GM12864 (cell line): ENCODE measurements around the gene PRDM13.

ENCODE experiments used
- DNase-seq: peaks from one replicate; pipeline ENCODE4 v3.0.0-alpha.2; 2011; ENCODE audit warnings: low read depth
- H3K4me3 ChIP-seq: 2 replicates; pipeline ENCODE4 v1.5.1; 2011; ENCODE audit warnings: mild to moderate bottlenecking, low read depth, low read length, control low read depth
- TF ChIP-seq, protein P1 (sequence below): IDR thresholded peaks from 2 replicates; pipeline ENCODE4 v1.5.1; 2011; ENCODE audit warnings: low read depth, mild to moderate bottlenecking, moderate library complexity, low read length, control low read depth, inconsistent platforms; ENCODE audit errors: missing control alignments

Gene PRDM13

DNA sequence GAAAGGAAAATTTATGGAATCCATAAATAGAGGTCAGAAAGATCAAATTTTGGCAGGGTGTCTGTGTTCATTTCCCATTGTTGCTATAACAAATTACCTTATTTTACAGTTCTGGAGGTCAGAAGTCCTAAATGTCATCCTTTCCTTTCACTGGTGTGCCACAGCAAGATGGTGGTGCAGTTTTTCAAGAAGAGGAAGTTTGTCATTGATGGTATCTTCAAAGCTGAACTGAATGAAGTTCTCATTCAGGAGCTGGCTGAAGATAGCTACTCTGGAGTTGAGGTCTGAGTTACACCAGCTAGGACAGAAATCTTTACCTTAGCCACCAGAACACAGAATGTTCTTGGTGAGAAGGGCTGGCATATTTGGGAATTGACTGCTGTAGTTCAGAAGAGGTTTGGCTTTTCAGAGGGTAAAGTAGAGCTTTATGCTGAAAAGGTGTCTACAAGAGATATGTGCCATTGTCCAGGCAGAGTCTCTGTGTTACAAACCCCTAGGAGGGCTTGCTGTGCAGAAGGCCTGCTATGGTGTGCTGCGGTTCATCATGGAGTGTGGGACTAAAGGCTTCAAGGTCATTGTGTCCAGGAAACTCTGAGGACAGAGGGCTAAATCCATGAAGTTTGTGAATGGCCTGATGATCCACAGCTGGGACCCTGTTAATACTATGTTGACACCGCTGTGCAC lies 30.9 kb upstream of the PRDM13 start:
- no peak for DNase-seq
- H3K4me3 ChIP-seq, result no peak overlapping the region
- TF ChIP-seq, protein P1, sequence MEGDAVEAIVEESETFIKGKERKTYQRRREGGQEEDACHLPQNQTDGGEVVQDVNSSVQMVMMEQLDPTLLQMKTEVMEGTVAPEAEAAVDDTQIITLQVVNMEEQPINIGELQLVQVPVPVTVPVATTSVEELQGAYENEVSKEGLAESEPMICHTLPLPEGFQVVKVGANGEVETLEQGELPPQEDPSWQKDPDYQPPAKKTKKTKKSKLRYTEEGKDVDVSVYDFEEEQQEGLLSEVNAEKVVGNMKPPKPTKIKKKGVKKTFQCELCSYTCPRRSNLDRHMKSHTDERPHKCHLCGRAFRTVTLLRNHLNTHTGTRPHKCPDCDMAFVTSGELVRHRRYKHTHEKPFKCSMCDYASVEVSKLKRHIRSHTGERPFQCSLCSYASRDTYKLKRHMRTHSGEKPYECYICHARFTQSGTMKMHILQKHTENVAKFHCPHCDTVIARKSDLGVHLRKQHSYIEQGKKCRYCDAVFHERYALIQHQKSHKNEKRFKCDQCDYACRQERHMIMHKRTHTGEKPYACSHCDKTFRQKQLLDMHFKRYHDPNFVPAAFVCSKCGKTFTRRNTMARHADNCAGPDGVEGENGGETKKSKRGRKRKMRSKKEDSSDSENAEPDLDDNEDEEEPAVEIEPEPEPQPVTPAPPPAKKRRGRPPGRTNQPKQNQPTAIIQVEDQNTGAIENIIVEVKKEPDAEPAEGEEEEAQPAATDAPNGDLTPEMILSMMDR, result no peak

DNA sequence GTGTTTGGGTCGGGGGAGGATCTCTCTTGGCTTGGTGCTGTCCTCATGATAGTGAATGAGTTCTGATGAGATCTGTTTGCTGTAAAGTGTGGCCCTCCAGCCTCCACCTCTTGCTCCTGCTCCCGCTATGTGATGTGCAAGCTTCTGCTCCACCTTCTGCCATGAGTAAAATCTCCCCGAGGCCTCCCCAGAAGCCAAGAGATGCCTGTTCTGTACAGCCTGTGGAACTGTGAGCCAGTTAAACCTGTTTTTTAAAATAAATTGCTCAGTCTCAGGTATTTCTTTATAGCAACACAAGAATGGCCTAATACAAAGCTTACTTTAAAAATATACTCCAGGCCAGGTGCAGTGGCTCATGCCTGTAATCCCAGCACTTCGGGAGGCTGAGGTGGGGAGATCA lies 26.9 kb upstream of the PRDM13 start:
- DNase-seq, result no peak
- TF ChIP-seq, protein P1, result no peak
- H3K4me3 ChIP-seq, result no peak overlapping the region

DNA sequence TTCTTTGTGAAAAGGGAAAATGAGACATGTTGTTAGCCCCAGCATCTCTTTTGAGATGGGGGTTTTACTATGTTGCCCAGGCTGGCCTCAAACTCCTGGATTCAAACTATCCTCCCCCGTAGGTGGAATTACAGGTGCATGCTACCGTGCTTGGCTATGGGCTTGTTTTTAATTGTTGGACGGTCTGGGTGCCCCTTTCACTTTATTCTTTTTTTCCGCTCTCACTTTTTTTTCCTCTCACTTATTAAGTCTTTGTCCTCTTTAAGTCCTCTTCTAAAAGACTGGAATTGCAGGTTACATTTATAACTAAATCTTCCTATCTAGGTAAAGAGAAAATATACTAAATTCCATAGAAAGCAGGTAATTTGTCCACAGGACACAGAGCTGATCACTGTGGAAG lies 18.8 kb upstream of the PRDM13 start:
- TF ChIP-seq, protein P1, result no peak

DNA sequence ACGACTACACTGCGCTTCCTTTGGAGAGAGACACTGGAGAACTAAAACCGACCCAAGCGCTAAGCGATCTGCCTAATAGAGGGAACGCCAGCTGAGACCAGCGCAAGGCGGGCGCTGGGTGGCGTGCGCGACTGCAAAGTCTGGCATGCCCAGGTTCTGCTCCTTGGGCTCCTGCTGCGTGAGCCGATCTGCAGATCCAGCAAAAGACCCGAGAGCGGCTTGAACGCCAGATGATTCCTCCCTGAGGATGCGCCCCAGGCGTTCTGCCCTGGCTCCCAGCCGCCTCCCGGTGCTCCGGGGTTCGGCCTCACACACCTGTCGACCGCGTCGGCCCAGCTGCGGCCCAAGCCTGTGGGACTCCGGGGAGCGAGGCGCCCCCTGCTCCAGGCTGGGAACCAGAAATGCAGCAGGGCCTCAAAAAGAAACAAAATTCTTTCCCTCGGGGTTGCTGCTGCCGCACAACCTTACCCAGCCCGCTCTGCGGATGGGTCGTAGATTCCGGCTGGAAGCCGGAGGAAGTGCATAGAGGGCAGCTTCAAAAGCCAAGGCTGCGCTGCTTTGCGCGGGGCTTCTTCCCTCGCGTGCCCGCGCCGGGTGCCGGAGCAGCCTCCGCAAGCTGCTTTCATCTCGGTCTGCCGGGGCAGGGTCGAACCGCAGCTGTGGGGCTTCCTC lies 17.9 kb upstream of the PRDM13 start:
- TF ChIP-seq, protein P1, result peak; percentile 84
- H3K4me3 ChIP-seq, result peak overlapping the region; percentile 42
- DNase-seq, result no peak

More for the DNA sequence above, 18.8 kb upstream of the PRDM13 start:
- DNase-seq, result no peak
- H3K4me3 ChIP-seq, result no peak overlapping the region

DNA sequence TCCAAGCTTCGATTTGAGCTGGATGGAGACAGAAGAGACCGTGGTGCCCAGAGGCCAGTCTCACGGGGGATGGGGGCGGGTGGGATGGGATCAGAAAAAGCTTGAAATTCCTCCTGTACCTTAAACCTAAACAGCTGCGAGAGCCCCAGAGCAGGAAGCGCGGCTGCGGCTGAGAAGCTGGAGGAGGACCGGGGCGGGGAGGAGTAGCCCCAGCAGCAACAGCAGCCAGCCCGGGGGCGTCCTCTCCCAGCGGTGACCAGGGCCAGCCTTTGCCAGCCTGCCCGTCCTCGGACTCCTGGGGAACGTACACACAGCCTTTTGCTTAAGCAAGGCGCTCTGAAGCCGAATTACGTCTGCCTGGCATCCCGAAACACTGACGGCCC lies 17.4 kb upstream of the PRDM13 start:
- TF ChIP-seq, protein P1, result no peak
- no peak for DNase-seq
- peak overlapping the region; percentile 42 for H3K4me3 ChIP-seq

DNA sequence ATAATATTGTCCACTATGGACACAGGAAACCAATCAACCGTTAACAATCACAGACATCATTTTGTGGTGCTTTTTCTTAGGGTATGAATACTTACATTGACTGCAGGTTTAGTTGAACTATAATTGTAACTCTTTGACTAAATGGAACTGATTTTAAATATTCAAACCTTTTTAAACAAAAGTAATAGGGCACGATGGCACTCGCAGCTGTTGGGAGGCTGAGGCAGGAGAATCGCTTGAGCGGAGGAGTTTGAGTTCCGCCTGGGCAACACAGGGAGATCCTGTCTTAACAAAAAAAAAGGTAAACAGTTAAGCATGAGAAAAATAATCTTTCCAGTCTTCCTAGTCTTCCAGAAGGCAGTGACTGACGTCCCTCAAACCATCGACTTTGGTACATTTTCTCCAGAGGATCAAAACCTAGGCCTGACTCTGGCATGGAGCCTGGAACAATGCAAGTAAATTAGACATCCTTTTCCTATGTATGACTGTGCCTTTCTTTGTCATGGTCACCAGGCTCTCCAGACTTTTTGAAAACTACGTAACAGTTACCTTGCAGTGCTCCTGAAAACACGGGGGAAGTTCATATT lies 16.6 kb upstream of the PRDM13 start:
- no peak for DNase-seq
- TF ChIP-seq, protein P1, result no peak
- H3K4me3 ChIP-seq, result no peak overlapping the region
